Measurements from ENCODE around the gene ISLR2.
A peak's percentile ranks its signal among the peaks of the same experiment; 100 is the strongest.
"Not testable (repeated sequence)": the region's sequence is repeated elsewhere in the genome, so short reads cannot be mapped to it uniquely, and the experiment has no call there.

Gene ISLR2

GRCh38 chr15:74130155-74130848 lies at the start of gene ISLR2:
Gene ISLR2, plus strand, starts transcription at chr15:74130586. Its CDS starts 2,169 bp downstream, at chr15:74132755.
- DNase-seq, result no peak

DNA sequence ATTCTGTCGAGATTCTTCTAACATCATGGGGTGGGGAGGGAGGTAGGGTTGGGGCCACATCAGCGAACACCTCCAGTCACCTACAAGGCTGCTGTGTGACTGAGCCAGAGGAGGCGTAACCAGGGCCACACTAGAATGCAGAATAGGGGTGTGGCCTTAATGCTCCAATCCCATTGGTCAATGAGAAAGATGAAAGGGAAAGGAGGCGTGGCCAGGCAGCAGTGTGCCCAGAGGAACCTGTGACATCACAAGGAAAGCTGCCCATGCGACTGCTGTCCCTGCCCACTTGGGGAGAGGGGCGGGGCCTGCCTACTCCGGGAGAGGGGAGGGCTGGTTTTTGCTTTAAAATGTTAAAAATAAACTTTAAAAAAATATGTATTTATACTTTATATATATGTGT lies 47.9 kb upstream of the ISLR2 start, which contains the start of gene GOLGA6A:
TSS of gene GOLGA6A (minus strand) at position 101 of the 400 bp plus-strand sequence. CDS start at position 60, 41 bp downstream.
- DNase-seq, result not testable (repeated sequence)

GRCh38 chr15:74094567-74094966 lies 35.8 kb upstream of the ISLR2 start:
- not testable (repeated sequence) for DNase-seq

DNA sequence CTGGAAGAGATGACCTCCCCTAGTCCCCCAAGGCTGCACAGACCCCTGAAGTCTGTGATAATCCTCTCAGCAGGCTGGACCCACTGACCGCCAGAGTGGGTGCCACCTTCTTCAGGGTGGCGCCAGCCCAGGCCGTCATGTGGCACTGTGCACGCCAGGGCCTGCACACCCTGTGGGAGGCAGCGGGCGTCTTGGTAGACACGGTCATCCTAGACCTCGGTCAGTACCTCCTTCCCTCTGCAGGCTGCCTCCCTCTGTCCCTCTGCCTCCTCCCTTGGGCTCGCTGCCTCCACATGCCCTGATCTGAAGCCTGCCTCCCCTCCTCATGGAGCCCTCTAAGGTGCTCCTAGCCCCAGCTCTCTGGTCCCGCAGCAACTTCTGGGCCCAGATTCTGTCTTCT lies 34.8 kb upstream of the ISLR2 start:
- not testable (repeated sequence) for DNase-seq

GRCh38 chr15:74096753-74097474 lies 33.5 kb upstream of the ISLR2 start:
- DNase-seq, result not testable (repeated sequence)

GRCh38 chr15:74099963-74100733 lies 30.2 kb upstream of the ISLR2 start:
- DNase-seq, result peak; percentile 98

GRCh38 chr15:74108111-74108510 lies 22.3 kb upstream of the ISLR2 start:
- DNase-seq, result no peak

GRCh38 chr15:74108611-74109010 lies 21.8 kb upstream of the ISLR2 start:
- not testable (repeated sequence) for DNase-seq

GRCh38 chr15:74109713-74110112 lies 20.7 kb upstream of the ISLR2 start:
- DNase-seq, result no peak

GRCh38 chr15:74120426-74120825 lies 10.0 kb upstream of the ISLR2 start:
- DNase-seq, result no peak

GRCh38 chr15:74121039-74121438 lies 9.3 kb upstream of the ISLR2 start:
- DNase-seq, result no peak

DNA sequence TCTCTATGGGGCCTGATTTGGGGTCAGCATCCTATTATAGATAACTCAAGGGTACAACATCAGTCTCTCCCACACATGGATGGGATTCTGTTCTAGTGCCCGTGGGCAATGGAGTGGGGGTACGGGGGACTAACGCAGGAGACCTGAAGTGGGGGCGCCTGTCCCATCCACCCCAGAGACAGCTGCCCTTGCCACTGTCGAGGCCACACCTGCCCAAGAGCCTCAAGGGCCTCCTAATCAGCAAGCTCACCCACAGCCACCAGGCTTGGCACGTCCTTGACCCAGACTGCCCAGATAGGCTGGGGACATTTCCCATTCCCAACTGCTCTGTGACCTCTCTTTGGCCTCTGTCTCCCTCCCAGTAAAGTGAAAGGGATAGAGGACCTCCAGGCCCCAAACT lies 8.5 kb upstream of the ISLR2 start:
- DNase-seq, result no peak

DNA sequence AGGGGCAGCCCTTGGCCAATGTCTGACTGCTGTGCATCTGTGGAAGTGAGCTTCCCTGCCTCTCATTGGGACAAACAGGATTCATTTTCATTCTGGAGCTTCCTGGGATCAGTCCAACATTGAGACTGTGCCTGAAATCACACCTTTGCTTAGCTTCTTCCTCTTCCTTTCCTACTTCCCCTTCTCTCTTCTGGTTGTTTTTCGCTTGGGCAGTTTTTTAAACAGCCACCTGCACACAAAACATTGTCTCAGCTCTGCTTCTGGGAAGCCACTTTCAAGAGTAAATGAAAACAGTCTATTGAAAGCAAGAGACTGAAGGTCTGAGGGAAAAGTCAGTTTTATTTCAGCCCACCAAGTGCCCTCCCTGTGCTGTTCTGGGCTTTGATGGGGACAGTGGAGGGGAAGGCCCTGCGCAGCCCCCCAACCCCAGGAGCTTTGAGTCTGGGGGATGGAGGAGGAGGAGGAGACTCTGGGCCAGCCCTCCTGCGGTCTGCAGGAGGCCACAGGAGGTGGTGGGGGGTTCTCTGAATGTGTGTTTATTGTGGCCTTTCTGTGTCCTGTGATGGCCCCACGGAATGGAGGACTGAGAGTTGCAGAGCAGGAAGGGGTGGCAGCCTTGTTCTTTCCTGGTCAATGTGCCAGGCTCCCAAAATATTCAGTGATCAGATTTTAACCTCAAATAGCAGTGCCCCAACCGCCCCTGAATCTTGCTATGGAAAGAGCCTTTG lies 7.8 kb upstream of the ISLR2 start:
- DNase-seq, result peak; percentile 17

DNA sequence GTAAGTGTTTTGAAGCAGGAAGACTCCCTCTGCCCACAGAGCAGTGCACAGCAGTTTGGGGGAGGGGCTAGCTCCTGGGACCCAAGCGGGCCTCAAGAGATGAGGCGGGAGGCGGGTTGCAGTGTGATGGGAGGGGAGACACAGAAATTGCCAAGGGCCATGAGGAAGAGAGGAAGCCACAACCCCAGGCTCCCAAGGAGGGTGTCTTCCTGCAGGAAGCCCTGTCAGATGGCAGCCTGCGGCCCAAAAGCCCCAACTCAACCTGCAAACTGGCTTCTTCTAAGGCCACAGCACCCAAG lies 7.3 kb upstream of the ISLR2 start:
- DNase-seq, result peak; percentile 67

DNA sequence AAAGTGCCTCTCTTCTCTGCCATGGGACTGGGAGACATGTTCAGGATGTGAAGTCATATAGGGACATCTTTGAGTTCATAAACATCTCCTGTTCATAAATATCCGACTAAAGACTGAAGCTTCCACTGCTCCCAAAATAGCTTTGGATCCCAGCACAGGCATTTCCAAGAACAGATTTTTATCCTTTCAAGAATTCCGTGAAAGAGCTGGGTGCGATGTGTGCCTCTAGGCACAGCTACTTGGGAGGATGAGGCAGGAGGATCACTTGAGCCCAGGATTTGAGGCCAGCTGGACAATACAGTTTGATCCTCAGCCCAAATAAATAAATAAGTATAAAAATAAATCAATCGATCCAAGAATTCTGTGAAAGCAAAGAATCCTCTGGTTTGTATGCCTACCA lies 6.7 kb upstream of the ISLR2 start:
- DNase-seq, result no peak

DNA sequence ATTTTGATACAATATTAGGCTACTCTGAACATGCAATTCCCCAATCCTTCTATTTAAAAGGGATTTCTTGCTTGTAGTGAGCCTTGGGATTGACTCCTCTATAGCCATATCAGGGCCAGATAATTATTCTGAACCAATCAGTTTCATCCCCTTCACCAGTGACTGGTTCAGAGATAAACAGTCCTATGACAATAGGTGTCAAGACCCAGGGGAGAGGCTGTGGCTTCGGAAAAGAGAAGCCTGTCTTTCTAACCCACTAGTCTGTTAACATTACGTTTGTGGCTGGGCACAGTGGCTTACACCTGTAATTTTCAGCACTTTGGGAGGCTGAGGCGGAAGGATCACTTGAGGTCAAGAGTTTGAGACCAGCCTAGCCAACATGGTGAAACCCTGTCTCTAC lies 6.2 kb upstream of the ISLR2 start:
- DNase-seq, result no peak

DNA sequence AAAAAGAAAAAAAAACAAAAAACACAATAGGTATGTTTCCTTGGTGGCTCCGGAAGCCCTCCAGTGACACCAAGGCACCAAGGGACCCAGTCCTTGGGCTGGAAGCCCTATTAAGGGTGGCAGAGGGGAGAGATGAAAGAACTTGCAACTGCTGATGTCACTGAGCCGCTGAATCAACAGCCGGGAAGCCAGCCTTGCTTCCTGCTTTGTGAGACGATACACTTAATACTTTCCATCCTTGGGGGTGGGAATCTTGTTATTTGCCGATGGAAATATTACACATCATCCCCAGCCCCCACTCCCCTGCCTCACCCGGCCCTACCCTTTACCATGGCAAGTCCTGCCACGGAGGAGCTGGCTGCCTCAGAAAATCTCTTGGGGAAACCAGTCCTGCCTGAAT lies 5.6 kb upstream of the ISLR2 start:
- no peak for DNase-seq

DNA sequence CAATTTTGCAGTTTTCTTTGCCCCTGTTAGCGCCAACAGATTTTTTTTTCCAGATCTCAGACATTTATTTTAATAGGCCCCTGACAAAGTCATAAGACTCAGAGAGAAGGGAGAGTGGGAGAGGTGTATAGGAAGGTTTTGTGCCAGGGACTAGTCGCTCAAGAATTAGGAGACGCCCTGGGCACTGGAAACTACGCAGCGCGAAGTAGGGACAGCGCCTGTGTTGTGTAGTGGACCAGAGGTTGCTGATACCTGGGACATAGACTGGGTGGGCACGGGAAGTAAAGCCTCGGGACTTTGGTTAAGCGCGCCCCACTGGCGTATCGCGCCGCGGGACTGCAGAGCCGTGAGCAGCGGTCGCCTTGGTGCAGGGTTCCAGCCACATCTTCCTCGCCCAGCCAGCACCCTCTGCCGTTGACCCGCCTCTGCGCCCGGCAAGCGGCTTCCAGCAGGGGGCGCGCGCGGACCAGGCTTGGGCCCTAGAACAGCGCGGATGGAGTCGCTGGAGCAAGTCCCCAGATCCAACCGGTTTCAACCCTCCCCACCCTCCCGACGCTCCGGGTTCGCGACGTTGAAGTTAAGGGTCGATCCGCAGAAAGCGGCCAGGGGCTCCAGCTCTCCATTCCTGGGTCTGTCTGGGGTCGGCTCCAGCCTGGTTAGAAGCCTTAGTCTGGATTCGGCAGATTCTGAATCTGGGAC lies 3.0 kb upstream of the ISLR2 start:
- peak; percentile 99 for DNase-seq

- no peak for DNase-seq
Measured at GRCh38 chr15:74127954-74128784, 2.2 kb upstream of the ISLR2 start.

- no peak for DNase-seq
Measured at GRCh38 chr15:74128785-74129585, 1.4 kb upstream of the ISLR2 start.

Data from retina (tissue), 1 donor.